GM18517 (cell line): ENCODE measurements around the gene APRT.

Source experiments
- ATAC-seq: cut with Tn5 transposase; IDR thresholded peaks from one replicate; pipeline ENCODE4 v1.9.1; 2021; ENCODE audit warnings: mild to moderate bottlenecking, moderate library complexity; ENCODE audit not compliant: unreplicated experiment

APRT gene

DNA sequence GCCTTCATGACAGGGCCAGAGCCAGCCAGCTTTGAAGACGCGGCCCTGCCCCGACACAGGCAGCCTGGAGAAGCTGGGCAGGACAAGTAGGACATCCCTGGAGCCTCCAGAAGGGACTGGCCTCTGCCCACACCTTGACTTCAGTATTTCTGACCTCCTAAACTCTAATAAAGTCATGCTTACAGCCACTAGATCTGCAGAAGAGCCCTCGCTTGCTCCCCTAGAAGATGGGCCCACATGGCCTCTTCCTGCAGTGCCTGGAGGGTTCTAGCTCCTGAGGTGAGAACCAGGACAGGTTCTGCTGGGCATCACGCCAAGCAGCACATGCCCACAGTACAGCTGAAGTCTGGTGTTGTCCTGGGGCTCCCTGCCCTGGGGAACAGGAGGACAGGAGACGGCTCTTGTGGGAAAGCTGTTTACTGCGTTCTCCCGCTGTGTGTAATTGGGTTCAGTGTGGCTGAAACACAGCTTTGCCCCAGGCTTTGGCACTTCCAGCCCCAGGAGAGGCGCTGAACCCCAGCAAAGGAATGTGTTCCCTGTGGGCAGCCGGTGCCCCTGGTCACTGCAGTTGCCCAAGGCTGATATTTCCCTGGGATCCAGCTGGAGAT is 2.6 kb downstream of the APRT start:
- ATAC-seq, result no peak

DNA sequence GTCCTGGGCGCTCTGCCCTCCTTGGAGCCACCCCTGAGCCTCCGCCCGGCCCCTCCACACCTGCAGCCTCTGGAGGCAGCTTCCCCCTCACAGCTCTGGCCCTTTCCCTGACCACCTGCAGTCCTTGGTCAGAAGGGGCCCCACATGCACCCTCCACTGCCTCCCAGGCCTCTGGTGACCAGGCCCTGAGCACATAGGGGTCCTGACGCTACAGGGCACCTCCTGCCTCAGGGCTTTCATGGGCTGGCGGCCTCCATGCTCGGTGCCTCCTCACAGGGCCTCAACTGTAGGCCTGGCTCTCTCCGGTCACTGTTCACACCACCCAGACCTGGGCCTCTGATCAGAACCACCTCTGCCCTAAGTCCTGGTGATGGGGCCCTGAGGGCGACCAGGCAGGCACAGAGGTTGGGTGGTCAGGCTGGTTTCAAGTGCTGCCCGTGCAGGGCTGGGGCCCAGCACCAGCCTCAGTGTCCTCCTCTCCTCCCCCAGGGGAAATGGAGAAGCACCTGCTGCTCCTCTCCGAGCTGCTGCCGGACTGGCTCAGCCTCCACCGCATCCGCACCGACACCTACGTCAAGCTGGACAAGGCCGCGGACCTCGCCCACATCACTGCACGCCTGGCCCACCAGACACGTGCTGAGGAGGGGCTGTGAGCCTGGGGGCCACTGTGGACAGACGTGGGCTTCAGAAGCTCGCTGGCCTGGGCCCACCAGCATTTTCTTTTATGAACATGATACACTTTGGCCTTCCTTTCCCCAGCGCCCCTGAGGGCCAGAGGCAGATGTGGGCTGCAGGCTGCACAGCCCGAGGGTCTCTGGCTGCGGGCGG is 3.9 kb downstream of the APRT start:
- no peak for ATAC-seq

DNA sequence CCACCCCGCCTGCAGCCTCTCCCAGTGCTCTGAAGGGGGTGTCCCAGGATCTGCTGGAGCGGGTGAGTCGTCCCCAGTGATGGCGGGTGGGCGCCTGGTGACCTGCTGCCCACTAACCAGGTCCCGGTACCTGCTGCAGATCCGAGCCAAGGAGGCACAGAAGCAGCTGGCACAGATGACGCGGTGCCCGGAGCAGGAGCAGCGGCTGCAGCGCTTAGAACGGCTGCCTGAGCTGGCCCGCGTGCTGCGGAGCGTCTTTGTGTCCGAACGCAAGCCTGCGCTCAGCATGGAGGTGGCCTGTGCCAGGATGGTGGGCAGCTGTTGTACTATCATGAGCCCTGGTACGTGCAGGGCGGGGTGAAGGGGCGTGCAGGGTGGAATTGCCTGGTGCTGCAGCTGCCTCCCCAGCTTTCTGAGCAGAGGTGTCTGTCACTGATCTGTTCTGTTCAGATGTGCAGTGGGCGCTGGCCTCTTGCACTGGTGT is 4.5 kb downstream of the APRT start:
- no peak for ATAC-seq

GRCh38 chr16:88806491-88807111 is 5.1 kb downstream of the APRT start:
- ATAC-seq, result no peak

DNA sequence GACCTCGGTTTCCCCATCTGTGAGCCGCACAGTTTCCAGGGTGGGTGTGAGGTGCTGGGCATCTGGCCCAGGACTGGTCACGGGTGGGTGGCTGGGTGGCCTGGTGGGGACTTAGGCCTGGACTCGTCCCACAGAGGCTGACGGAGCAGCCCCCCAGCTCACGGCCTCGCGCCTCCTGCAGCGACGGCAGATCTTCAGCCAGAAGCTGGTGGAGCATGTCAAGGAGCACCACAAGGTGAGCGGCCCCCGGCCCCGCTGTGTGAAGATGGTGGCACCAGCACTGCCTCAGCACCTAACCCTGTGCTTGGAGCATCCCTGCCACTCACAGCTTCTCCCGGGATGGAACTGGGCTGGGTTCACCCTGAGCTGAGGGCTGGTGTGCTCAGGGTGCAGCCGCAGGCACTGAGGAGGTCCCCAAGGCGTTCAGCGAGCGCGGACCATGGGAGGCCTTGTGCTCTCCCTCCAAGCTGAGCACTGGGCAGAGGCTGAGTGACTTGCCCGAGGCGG is 5.8 kb downstream of the APRT start:
- ATAC-seq, result no peak

DNA sequence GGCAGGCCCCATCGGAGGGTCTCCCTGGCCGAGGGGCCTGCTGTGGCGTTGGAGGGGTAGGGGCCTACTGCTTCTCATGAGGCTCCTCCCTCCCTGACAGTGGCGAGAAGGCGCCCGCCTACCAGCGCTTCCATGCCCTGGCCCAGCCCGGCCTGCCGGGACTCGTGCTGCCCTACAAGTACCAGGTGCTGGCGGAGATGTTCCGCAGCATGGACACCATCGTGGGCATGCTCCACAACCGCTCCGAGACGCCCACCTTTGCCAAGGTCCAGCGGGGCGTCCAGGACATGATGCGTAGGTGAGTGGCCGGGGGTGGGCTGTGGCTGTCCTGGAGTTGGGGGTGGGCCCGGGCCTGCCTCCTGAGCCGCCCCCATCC is 6.4 kb downstream of the APRT start:
- no peak for ATAC-seq

DNA sequence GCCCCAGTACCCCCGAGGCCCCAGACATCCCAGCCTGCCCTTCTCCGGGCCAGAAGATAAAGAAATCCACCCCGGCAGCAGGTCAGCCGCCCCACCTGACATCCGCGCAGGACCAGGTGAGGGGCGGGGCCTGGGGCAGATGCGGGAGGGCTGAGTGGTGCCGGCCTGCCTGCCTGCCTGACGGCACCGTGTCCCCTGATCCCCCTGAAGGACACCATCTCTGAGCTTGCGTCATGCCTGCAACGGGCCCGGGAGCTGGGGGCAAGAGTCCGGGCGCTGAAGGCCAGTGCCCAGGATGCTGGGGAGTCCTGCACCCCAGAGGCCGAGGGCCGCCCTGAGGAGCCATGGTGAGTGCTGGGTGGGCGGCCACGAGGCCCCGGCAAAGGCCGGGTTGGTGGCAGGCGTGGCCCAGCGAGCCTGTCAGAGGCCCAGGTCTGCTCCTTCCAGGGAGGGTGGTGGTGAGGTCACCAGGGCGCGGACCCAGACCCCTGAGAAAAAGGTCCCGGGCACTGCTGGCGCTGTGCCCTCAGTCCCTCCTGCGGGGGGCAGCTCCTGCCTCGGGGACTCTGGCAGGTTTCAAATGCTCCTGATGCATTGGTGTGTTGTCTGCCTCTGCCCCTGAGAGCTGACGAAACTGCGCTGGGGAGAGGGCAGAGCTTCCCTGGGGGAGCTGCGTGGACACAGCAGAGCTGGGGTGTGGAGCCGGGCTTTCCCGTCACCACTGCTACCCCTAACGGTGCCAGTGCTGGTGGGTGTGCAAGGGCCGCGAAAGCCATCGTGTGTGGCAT is 7.0 kb downstream of the APRT start:
- ATAC-seq, result no peak

GRCh38 chr16:88804173-88804551 is 7.6 kb downstream of the APRT start:
- no peak for ATAC-seq

- ATAC-seq, result peak; percentile 44
These were observed 8.3 kb downstream of the APRT start, which contains the start of gene CDT1 for GRCh38 chr16:88803264-88803987. TSS of gene CDT1 (plus strand) at chr16:88803789. CDS start at chr16:88803832, 43 bp downstream.

DNA sequence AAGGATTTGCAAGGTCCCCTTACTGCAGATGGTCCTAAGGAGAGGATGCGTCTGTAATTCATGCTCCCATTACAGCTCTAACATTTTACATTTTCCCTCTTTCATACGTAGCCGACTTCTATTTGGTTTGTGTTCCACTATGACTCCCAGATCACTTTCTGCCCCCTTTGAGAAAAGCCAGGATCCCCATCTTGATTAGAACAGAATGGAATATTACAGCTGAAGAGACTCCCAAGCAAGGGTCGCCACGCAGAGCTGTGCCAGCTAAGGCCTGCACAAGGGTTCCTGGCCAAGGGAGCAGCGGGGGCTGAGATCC is 11.5 kb downstream of the APRT start:
- no peak for ATAC-seq

- ATAC-seq, result no peak
These were observed 12.0 kb downstream of the APRT start for GRCh38 chr16:88799569-88800276.

DNA sequence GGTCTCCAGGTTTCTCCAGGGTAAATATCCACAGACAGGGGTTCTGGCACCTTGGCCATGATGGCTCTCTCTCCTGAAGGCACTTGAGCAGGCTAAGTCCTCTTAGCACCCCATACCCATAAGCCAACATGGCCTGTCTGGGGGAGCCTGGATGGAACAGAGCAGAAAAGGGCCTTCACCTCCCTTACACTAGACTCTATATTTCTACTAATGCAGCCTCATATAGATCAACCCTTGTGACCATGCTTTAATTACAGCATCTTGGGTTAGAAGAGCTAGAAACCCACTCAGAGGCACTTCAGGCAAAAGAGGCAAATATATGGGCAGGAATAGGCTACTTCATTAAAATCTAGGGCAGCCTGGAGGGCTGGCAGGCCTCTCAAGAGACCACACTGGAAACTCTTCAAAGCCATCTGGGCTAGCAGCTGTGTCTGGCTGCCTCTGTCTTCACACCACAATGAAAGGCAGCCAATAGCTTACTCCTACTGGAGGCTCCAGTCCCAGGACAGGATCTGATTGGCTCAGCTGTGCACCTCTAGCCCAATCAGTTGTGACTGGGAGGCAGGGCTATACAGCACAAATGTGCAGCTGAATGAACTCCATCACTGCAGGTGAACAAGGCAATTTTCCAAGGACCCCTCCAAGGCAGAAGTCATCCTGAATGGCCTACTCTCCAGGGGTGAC is 12.8 kb downstream of the APRT start:
- ATAC-seq, result no peak

GRCh38 chr16:88798073-88798472 is 13.7 kb downstream of the APRT start:
- ATAC-seq, result no peak

- ATAC-seq, result no peak
These were observed 15.4 kb downstream of the APRT start for GRCh38 chr16:88796278-88796677.

- ATAC-seq, result no peak
These were observed 18.3 kb downstream of the APRT start for GRCh38 chr16:88793251-88793954.

DNA sequence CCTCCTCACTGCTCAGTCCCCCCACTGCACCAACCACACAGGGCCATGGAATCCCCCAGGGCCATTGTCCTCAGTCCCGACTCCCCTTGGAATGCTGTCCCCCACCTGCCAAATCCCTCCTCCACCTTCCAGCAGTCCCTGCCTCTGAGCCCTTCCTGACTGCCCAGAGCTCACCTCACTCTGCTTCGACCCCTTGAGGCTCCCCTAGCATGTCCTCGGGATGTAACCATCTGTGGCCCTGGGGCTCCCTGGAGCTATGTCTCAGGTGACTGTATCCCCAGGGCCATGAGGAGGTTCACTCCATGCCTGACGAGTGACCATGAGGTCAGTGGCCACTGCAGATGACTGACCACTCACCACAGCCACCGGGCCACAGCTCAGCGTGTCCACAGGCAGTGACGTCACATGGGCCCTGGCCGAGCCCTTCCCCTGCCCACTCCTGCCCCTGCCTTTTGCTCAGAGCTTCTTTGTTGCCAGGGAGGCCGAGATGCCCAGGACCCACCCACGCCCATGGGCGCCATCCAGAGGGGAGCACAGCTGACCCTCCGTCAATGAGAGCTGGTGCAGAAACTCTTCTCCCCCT is 19.0 kb downstream of the APRT start:
- ATAC-seq, result no peak

DNA sequence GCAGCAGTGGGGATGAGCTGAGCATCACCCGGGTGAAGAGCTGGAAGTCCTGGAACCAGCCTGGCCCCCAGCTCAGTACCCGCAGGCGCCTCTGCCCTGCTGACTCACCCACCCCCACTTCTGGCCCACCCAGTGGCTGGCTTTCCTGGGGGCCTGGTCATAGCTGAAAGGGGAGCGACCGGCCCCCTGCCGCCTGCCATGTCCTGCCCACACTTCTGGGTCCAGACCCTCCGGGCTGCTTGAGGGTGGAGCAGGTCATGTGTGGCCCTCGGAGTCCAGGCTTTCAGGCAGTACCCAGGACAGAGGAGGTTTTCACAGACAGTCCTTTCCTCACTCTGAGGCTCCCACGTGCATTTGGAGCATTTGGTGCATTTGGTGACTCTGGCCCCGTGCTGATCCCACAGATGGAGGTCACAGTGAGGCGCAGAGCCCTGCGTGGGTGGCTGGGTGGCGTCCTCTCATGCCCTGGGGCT is 19.6 kb downstream of the APRT start:
- no peak for ATAC-seq
